ENCODE measurements around the gene PIGU.
"Not testable (repeated sequence)": the region's sequence is repeated elsewhere in the genome, so short reads cannot be mapped to it uniquely, and the experiment has no call there.

PIGU gene

DNA sequence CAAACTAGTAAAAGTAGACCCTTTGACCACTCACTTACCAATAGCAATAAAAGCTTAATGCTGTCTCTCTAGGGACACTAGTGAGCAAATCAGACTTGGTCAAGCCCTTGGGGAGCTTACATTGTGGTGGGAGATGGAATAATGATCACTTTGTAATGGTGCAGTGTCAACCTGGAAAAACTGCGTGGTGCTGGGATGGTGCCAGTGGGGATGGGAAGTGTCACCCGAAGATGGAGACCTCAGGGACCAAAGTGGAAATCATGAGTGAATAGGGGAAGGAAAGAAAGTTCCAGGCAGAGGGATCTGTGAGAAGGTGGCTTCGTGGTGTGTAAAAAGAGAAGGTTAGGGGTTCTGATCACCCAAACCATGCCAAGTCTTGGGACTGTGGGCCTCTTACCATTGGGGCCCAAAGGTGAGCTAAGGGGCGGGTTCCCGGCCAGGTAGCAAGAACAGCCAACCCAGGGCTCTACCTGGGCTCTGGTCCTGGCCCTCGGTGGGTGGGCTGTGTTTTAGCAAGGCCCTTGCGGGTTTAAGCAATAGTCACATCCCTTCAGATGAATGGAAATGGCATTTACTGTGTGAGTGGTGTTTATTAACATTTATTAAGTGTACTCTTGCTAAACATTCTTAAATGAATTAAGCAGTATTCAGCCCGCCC lies 145.2 kb downstream of the PIGU start:
- no peak overlapping the region for H3K9ac ChIP-seq (ENCODE audit: low read depth, low read length)
- no peaks in the 10 kb centered on the region for H3K9me3 ChIP-seq (ENCODE audit: control insufficient read depth, insufficient read depth, low read length)
- H3K4me1 ChIP-seq (ENCODE audit: insufficient read depth, low read length) = no peaks in the 10 kb centered on the region
- H3K36me3 ChIP-seq (ENCODE audit: insufficient read depth, low read length) = peaks cover 24% of the 10 kb centered on the region

DNA sequence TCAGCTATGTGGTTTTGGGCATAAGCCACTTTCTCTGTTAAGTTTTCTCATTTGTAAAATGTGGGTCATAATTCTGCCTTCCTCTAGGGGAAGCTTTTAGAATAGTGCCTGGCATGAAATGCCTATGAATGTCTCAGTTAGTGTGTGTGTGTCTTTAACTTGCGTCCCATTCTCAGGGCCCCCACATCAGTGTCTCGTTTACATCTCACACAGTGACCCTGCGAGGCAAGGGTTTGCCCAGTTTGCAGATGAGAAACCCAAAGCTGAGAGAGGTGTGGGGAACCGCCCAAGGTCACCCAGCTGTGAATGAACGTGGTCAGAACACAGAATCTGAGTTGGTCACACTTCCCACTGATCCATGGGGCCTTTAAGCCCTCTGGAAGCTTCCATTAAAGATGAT lies 146.6 kb downstream of the PIGU start:
- H3K36me3 ChIP-seq (ENCODE audit: insufficient read depth, low read length) = peaks cover 19% of the 10 kb centered on the region
- no peak overlapping the region for H3K9ac ChIP-seq (ENCODE audit: low read depth, low read length)
- H3K4me1 ChIP-seq (ENCODE audit: insufficient read depth, low read length) = no peaks in the 10 kb centered on the region
- H3K9me3 ChIP-seq (ENCODE audit: control insufficient read depth, insufficient read depth, low read length) = no peaks in the 10 kb centered on the region

DNA sequence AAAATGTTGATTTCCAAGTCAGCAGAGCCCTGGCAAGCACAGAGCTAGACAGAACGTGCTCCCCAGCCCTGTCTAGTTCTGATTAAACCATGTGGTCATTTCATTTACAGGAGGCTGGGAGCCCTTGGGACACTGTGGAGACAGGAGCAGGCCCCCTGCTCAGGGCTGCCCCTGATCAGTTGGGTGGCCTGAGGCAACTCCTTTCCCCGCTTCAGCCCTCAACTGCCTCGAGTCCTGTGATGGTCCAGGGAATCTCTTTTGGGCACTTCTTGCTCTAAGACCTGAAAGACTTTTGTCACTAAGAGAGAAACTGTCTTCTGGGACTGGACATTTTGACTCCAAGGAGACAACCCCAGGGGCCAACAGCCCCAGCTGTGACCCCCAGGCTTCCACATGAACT lies 147.2 kb downstream of the PIGU start:
- H3K9me3 ChIP-seq (ENCODE audit: control insufficient read depth, insufficient read depth, low read length) = no peaks in the 10 kb centered on the region
- H3K4me1 ChIP-seq (ENCODE audit: insufficient read depth, low read length) = no peaks in the 10 kb centered on the region

DNA sequence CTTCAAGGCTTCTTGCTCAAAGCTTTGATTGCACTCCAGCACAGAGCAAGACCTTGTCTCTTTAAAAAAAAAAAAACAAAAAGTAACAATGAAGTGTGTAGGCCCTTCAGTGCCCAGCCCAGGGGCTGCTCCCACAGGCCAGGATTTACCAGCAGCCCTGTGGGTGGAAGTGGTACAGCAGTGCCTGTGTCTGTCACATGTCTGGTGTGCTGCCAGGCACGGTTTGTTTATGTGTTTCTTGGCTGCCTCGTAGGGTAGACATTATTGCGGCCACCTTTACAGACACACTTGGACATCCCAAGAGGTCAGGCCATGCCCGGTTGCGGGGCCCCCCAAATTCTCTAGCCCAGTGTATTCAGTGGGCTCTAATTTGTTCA lies 148.0 kb downstream of the PIGU start:
- no peaks in the 10 kb centered on the region for H3K9me3 ChIP-seq (ENCODE audit: control insufficient read depth, insufficient read depth, low read length)
- H3K9ac ChIP-seq (ENCODE audit: low read depth, low read length) = no peak overlapping the region
- H3K4me1 ChIP-seq (ENCODE audit: insufficient read depth, low read length) = no peaks in the 10 kb centered on the region
- peaks cover 11% of the 10 kb centered on the region for H3K36me3 ChIP-seq (ENCODE audit: insufficient read depth, low read length)

More for the DNA sequence above, 147.2 kb downstream of the PIGU start:
- H3K36me3 ChIP-seq (ENCODE audit: insufficient read depth, low read length) = peaks cover 13% of the 10 kb centered on the region
- H3K9ac ChIP-seq (ENCODE audit: low read depth, low read length) = no peak overlapping the region

DNA sequence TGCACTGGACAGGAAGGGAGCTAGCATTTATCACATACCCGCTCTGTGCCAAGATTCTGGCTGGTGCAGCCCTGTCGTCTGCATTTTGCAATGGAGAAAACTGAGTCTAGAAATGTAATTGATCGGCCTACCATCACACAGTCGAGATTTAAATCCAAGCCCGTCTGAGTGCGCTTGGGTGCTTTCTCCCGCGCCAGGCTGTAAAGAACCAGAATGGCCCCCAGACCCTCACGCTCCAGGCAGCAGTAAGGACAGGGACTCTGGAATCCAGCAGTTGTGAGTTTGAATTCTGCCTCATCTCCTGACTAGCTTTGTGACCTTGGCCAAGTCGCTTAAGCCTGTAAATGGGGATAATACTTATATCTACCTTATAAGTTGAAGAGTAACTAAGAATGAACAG lies 149.9 kb downstream of the PIGU start:
- Histone ChIP-seq H3K9ac (ENCODE audit: low read depth, low read length) (no peak overlapping the region), H3K9me3 (ENCODE audit: control insufficient read depth, insufficient read depth, low read length) (no peaks in the 10 kb centered on the region), H3K36me3 (ENCODE audit: insufficient read depth, low read length) (peaks cover 11% of the 10 kb centered on the region), H3K4me1 (ENCODE audit: insufficient read depth, low read length) (peaks cover 4% of the 10 kb centered on the region; the same call in 1 of the 2 replicates)

DNA sequence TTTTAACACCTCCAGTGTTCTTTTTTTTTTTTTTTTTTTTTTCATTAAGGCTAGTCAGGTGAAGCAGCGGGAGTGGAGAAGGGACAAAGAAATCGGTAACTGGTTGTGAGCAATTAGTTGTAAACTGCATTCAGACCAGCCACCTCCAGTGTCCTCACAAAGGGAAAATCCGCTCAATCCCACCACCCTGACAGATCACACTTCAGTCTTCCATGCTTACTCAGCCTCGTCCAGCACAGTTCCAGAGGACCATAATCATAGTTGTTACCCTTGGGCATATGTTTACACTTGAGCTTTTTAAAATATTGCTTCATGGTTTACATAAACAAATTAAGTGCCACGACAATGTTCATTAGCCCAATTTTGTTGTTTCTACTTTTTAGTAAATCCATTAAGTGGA lies 150.4 kb downstream of the PIGU start:
- peaks cover 11% of the 10 kb centered on the region for H3K36me3 ChIP-seq (ENCODE audit: insufficient read depth, low read length)

DNA sequence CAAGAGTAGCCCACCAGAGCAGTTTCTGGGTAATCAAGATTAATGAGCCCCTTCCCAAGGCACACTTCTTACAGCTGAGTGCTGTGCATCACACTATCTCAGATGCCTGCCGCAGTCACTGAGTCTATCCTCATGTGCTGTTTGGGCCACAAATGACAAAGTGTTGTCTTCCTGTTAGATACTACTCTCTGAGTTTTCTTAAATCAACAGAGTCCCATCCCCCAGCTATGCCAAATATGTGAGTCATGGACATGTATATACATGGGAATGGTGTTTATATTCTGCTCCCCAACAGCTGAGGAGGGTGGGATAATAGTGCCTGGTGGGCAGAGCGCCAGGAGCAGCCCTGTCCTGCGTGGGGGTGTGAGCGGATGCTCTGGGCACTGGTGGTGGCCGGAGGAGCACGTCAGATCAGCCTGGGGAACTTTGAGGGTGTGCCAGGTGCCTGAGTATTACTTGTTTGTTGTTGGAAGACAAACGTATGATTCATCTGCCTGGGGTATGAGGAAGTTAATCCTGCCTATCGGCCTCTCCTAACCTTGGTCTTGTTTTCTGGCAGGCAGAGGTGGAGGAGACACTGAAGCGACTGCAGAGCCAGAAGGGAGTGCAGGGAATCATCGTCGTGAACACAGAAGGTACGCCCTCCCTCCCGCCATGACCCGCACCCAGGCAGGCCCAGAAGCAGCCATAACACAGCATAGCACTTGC lies 151.0 kb downstream of the PIGU start:
- no peak overlapping the region for H3K9ac ChIP-seq (ENCODE audit: low read depth, low read length)
- H3K4me1 ChIP-seq (ENCODE audit: insufficient read depth, low read length) = peaks cover 4% of the 10 kb centered on the region; the same call in 1 of the 2 replicates
- peaks cover 11% of the 10 kb centered on the region for H3K36me3 ChIP-seq (ENCODE audit: insufficient read depth, low read length)
- no peaks in the 10 kb centered on the region for H3K9me3 ChIP-seq (ENCODE audit: control insufficient read depth, insufficient read depth, low read length)

More for the DNA sequence above, 150.4 kb downstream of the PIGU start:
- Histone ChIP-seq H3K9ac (ENCODE audit: low read depth, low read length) (no peak overlapping the region), H3K9me3 (ENCODE audit: control insufficient read depth, insufficient read depth, low read length) (no peaks in the 10 kb centered on the region), H3K4me1 (ENCODE audit: insufficient read depth, low read length) (peaks cover 4% of the 10 kb centered on the region; the same call in 1 of the 2 replicates)

DNA sequence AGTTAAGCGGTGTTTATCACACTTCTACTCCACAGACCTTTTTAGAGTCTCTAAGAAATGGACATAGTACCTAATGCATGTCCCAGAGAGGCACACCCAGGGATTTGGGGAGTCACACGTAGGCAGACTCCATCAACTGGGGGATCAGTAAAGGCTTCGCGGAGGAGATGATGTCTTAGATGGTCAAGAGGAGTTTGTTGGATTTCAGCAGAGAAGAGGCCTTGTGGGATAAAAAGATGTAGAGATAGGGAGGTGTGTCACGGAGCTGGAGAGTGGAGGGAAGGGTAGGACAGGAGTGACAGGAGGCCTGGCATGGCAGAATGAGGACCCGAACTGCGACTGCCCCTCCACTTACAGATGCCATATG lies 151.6 kb downstream of the PIGU start:
- Histone ChIP-seq H3K36me3 (ENCODE audit: insufficient read depth, low read length) (peaks cover 10% of the 10 kb centered on the region), H3K4me1 (ENCODE audit: insufficient read depth, low read length) (peaks cover 4% of the 10 kb centered on the region; the same call in 1 of the 2 replicates), H3K9me3 (ENCODE audit: control insufficient read depth, insufficient read depth, low read length) (no peaks in the 10 kb centered on the region), H3K9ac (ENCODE audit: low read depth, low read length) (no peak overlapping the region)

DNA sequence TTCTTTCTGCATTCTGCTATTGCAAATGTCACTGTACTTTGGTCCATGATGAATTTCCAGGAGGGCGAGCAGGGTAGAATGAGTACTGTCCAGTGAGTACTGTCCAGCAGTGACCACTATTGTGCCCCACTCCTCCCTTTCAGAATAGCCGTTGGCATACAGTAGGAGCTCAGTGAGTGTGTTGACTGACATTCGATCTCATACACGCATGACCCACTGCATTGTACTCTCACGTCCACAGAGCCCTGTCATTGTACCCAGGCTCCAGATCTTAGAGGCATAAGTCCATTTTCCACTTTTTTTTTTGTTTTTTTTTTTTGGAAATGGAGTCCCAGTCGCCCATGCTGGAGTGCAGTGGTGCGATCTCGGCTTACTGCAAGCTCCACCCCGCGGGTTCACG lies 152.5 kb downstream of the PIGU start:
- Histone ChIP-seq H3K9ac (ENCODE audit: low read depth, low read length) (no peak overlapping the region), H3K9me3 (ENCODE audit: control insufficient read depth, insufficient read depth, low read length) (no peaks in the 10 kb centered on the region), H3K4me1 (ENCODE audit: insufficient read depth, low read length) (peaks cover 4% of the 10 kb centered on the region; the same call in 1 of the 2 replicates), H3K36me3 (ENCODE audit: insufficient read depth, low read length) (peaks cover 2% of the 10 kb centered on the region)

DNA sequence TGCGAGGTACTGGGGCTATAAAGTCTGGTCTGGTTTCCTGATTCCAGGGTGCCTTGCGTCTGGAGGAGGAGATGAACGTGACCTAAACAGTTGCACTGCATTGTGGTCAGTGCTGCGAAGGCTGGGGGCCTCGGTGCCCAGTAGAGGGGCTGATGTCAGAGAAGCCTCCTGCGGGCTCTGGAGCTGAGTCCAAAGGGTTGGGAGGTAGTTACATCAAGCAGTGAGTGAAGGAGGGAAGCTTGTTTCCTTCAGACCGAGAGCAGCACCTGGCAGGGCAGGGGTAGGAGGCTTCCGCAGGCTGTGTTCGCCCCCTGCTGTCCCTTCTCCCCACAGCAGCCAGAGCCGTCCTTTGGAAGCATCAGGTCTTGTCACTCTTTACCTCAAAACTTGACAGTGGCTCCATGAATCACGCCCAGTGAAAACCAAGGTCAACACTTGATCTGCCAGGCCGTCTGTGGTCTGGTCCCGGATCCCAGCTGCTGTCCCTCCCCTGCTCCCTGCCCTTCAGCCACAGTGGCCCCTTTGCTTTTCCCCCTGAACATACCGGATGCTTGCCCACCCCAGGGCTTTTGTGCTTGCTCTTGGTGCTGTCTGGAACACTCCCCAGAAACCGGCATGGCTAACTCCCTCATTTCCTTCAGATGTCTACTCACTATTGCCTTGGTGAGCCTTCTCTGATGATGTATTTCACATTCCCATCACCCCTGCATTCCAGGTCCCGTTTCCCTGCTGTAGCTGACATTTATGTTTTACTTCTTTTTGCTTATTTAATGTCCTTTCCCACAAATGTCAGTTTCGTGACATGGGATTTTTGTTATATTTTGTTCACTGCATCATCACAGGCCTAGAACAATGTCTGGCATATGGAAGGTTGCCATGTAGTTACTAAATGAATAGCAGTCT lies 153.7 kb downstream of the PIGU start:
- H3K9ac ChIP-seq (ENCODE audit: low read depth, low read length) = no peak overlapping the region
- no peaks in the 10 kb centered on the region for H3K9me3 ChIP-seq (ENCODE audit: control insufficient read depth, insufficient read depth, low read length)
- no peaks in the 10 kb centered on the region; the same call in 1 of the 2 replicates for H3K36me3 ChIP-seq (ENCODE audit: insufficient read depth, low read length)
- H3K4me1 ChIP-seq (ENCODE audit: insufficient read depth, low read length) = peaks cover 4% of the 10 kb centered on the region; the same call in 1 of the 2 replicates

DNA sequence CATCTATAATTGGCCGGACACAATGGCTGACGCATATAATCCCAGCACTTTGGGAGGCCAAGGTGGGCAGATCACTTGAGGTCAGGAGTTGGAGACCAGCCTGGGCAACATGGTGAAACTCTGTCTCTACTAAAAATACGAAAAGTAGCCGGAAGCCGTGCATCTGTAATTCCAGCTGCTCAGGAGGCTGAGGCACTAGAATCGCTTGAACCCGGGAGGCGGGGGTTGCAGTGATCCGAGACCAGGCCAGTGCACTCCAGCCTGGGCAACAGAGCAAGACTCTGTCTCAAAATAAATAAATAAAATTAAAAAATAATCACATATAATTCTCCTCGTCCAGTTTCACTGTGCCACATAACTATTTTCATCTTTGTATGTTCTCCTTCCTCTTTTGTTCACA lies 157.1 kb downstream of the PIGU start:
- not testable (repeated sequence) for H3K9me3 ChIP-seq (ENCODE audit: control insufficient read depth, insufficient read depth, low read length); H3K36me3 ChIP-seq (ENCODE audit: insufficient read depth, low read length); H3K4me1 ChIP-seq (ENCODE audit: insufficient read depth, low read length); H3K9ac ChIP-seq (ENCODE audit: low read depth, low read length)

DNA sequence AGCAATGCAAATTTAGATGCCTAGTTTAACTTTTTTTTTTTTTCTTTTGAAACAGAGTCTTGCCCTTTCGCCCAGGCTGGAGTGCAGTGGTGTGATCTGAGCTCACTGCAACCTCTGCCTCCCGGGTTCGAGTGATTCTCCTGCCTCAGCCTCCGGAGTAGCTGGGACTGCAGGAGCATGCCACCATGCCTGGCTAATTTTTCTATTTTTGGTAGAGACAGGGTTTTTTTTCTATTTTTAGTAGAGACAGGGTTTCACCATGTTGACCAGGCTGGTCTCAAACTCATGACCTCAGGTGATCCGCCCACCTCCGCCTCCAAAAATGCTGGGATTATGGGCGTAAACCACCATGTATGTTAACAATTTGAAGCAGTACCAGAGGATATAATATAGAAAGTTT lies 158.0 kb downstream of the PIGU start:
- not testable (repeated sequence) for H3K4me1 ChIP-seq (ENCODE audit: insufficient read depth, low read length); H3K9ac ChIP-seq (ENCODE audit: low read depth, low read length); H3K9me3 ChIP-seq (ENCODE audit: control insufficient read depth, insufficient read depth, low read length); H3K36me3 ChIP-seq (ENCODE audit: insufficient read depth, low read length)

DNA sequence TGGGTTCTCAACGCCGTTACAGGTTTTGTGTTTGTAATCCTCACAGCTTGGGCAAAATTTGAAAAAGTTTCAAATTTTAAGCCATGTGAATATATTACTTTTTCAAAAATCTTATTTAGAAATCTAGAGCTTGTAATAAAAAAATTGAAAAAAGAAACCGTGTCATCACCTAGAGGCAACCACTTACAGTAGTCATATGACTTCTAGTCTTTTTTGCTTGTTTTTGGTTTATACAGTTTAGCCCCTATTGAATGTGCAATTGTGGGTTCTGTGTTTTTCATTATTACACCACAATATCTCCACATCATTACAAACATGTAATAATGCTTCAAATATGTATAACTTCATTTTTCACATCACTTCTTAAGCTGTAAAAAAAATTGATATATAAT lies 159.8 kb downstream of the PIGU start:
- H3K9me3 ChIP-seq (ENCODE audit: control insufficient read depth, insufficient read depth, low read length) = no peaks in the 10 kb centered on the region
- H3K36me3 ChIP-seq (ENCODE audit: insufficient read depth, low read length) = peaks cover 5% of the 10 kb centered on the region; the same call in 1 of the 2 replicates
- peak overlapping the region; percentile 84 for H3K9ac ChIP-seq (ENCODE audit: low read depth, low read length)
- H3K4me1 ChIP-seq (ENCODE audit: insufficient read depth, low read length) = no peaks in the 10 kb centered on the region

DNA sequence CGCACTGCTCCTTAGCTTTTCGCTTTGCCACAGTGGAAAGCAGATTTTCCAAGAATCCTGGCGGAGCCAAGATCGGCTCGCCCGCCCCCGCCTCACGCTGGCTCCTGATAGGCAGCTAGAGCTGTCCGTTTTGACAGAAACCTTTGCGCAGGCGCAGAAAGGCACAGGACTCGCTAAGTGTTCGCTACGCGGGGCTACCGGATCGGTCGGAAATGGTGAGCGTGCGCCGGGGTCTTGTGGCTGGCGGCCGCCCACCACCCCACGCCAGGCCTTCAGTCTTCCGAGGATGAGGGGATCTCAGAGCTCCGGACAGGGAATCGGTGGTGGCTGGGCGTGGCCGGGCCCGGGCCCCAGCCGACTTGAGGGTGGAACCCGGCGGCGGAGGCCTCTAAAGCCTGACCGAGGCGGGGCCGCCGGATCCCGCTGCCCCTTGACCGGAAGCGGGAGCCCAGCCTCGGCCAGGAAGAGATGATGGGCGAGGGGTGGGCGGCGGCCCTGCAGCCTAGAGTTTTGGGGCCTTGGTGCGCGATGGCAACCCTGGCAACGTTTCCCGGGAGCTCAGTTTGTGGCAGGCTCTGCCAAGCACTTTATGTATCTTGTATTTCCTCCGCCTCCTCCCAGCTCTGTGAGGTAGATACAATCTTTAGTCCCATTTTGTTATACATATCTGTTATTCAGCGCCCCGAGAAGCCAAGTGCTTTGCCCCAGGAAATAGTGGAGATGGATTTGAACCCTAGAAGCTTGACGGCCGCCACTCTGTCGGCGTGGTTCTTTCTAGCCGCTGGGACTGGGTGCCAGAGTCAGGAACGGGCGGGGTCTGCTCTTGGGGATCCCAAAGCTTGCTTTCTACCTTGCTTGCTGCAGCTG lies 160.4 kb downstream of the PIGU start, which contains the start of gene DYNLRB1:
Gene DYNLRB1, plus strand, starts transcription at position 176 of the 867 bp plus-strand sequence. Its CDS starts 37 bp downstream, at position 213.
- Histone ChIP-seq H3K36me3 (ENCODE audit: insufficient read depth, low read length) (peaks cover 5% of the 10 kb centered on the region; the same call in 1 of the 2 replicates), H3K4me1 (ENCODE audit: insufficient read depth, low read length) (no peaks in the 10 kb centered on the region), H3K9me3 (ENCODE audit: control insufficient read depth, insufficient read depth, low read length) (no peaks in the 10 kb centered on the region), H3K9ac (ENCODE audit: low read depth, low read length) (peak within 1 kb of the TSS; percentile 84)
